ENCODE measurements around the gene CENPO.

GRCh38 chr2:24832931-24833701 lies 39.9 kb downstream of the CENPO start:
- TF ChIP-seq POLR2A (IDR thresholded peaks at IDR 0.05; ENCODE audit: borderline replicate concordance, extremely low read depth, insufficient read depth, insufficient read length): no peak
- no peak for TF ChIP-seq ZBTB33 (IDR thresholded peaks at IDR 0.05; ENCODE audit: extremely low read depth, insufficient replicate concordance, low read length)
- no peak for TF ChIP-seq JUND (IDR thresholded peaks at IDR 0.05)
- no peak for TF ChIP-seq TCF7L2 (IDR thresholded peaks at IDR 0.05; ENCODE audit: borderline replicate concordance, extremely low read depth, insufficient read depth, insufficient read length)
- no peak for TF ChIP-seq ELF1 (IDR thresholded peaks at IDR 0.05; ENCODE audit: borderline replicate concordance, low read depth)
- TF ChIP-seq CTCF (IDR thresholded peaks at IDR 0.05 in 2 of 3, conservative IDR thresholded peaks at IDR 0.05 in 1 of 3; ENCODE audit: borderline replicate concordance in 1 of 3, insufficient read depth in 1 of 3, low read depth in 2 of 3, low read length in 2 of 3): no peak
- TF ChIP-seq SRF (IDR thresholded peaks at IDR 0.05; ENCODE audit: low read depth): no peak
- TF ChIP-seq ATF3 (IDR thresholded peaks at IDR 0.05): no peak
- TF ChIP-seq EGR1 (IDR thresholded peaks at IDR 0.05; ENCODE audit: low read depth): no peak
- no peak for TF ChIP-seq RAD21 (IDR thresholded peaks at IDR 0.05; ENCODE audit: low read depth)
- no peak for TF ChIP-seq SP1 (IDR thresholded peaks at IDR 0.05; ENCODE audit: low read depth)
- TF ChIP-seq EZH2phosphoT487 (IDR thresholded peaks at IDR 0.05; ENCODE audit: borderline replicate concordance): no peak
